Hypothalamus (tissue), 51 donors: ENCODE measurements around the gene LIN54.
"Not testable (repeated sequence)": the region's sequence is repeated elsewhere in the genome, so short reads cannot be mapped to it uniquely, and the experiment has no call there.

ENCODE experiments used
- DNase-seq, 51 donors: peaks; one replicate each; lab custom pipeline; 2025; lab: John Stamatoyannopoulos, UW

The LIN54 gene

DNA sequence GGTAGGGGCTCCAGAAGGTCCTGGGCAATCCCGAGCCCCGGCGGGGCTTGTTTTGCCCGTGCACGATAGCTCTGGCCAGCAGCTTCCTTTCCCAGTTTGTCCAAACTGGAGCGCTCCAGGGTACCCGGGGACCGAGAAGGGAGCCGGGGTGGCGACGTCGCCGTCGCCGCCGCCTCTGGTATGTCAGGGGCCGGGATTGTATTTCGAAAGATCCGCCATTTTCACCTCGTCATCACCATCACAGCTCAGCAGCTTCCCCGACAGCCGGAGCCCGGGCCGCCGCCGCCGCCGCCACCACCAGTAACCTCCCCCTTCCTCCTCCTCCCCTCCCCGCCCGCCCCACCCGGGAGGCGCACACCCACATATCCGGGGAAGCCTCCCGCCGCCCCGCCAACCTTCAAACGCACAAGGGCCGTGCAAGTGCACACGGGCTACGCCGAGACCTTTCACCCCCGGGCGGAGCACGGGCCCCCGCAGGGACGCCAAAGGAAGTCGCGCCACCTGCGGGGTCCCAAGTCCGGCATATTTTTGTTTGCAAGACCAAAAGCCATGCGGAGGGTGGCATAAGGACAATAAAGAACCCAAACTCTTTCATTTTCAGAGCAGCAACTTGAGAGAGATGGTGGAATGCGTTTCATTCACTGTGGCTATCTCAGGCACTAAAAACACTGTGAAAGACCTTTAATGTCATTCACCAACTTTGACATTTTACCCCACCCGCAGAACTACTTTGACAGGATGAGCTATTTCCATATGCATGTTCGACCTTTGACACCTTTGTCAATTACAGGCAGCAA is at the start of gene LIN54:
Gene LIN54, minus strand, starts transcription at position 302 of the 797 bp plus-strand sequence. CDS start 25,979 bp downstream, outside the sequence.
- DNase-seq: peak; percentile 8 to 84 (median 56)

DNA sequence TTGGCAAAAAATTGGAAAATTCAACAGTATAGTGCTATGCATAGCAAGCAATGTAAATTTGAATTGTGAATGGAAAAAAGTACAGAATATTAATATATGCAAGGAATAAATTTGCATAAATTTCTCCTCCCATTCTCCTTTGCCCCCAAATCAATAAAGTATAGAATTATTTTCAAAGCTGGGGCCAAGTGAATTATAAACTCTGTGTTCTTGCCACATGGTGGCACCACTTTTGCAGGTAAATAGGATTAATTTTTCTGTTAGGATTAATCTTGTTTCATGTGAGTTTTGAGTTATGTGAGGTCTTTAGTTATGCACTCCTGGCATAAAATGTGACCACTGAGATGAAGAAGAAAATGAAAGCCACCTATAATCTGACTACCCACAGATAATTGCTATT is 44.3 kb upstream of the LIN54 start:
- DNase-seq: no peak

DNA sequence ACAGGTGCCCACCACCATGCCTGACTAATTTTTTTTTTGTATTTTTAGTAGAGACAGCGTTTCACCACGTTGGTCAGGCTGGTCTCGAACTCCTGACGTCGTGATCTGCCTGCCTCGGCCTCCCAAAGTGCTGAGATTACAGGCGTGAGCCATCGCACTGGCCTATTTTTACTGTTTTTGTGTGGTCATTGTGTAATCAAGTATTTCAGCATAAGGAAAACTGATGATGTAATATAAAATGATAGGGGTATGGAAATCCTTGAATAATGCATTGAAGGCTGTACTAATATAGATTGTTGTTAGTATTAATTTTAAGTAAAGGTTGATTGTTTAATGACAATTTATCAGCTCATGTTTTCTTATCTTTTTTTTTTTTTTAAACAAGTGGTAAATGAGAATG is 38.2 kb upstream of the LIN54 start:
- DNase-seq: not testable (repeated sequence)

DNA sequence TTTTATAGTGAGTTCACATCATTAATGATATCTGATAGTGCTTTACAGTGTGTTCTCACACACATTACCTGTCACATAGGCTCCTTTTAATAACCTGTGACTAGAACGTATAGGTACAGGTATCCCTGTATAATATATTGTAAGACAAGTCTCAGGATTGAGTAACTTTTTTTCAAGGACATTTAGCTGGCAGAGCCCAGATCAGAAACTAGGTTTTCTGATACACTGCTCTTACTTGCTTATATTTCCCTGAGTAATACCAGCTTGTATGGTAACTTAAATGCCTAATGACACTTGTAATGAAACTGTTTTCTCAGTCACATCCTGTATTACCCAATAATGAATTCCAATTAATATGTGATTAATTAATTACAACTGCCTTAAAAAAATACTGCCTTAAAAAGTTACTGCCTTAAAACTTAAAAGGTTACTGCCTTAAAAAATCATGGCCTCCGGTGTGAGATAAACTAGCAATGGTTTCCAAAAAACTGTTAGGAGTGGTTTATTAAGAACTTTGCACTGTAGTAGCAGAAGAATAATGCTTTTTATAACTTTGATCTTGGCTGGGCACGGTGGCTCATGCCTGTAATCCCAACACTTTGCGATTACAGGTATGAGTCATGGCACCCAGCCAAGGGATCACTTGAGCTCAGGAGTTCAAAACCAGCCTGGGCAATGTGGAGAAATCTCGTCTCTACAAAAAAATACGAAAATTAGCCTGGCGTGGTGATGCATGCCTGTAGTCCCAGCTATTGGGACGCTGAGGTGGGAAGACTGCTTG is 36.3 kb upstream of the LIN54 start:
- DNase-seq: no peak

DNA sequence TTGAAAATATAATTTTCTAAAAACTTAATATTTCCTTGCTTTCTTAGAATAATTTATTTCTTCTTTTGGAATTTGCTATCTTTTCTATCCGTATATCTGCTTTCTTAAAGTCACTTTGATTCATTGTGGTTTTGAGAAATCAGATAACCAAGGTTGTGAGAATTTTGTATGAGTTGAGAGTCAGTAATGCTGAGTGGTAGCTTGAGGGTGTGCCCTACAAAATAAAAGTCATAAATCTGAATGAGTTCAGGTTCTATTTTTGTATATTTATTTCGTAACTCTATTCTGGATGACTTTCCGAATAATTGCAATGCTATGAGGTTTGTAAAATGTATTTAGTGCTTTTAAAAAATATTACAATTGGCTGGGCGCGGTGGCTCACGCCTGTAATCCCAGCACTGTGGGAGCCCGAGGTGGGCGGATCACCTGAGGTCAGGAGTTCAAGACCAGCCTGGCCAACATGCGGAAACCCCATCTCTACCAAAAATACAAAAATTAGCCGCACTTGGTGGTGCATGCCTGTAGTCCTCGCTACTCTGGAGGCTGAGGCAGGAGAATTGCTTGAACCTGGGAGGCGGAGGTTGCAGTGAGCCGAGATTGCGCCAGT is 33.3 kb upstream of the LIN54 start:
- no peak for DNase-seq

DNA sequence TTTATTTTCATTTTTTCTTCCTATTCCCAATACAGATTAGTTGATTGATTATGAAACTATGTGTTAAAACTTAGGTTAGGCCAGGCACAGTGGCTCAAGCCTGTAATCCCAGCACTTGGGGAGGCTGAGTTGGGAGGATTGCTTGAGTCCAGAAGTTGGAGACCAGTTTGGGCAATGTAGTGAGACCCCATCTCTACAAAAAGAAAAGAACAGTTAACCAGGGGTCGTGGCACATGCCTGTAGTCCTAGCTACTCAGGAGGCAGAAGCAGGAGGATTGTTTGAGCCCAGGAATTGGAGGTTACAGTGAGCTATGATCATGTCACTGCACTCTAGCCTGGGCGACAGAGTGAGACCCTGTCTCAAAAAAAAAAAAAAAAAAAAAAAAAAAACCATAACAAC is 32.5 kb upstream of the LIN54 start:
- not testable (repeated sequence) for DNase-seq

DNA sequence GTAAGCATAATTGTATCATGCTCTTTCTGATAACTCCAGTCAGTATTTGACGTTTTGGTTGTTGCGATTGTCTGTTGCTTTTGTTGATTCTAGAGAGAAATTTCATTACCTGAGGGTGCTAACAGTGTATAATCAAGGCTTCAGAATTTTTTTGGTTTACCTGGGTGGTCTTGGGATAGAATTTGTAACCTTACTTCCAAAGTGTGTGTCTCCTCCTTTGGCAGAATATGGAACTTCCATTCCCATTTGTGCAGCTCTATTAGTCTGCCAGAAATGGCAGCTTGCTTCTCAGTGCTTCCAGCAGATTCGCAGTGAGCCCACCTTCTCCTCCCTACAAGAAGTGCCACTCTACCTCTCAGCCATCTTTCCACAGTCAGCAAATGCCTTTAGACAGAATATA is 29.6 kb upstream of the LIN54 start:
- no peak for DNase-seq

DNA sequence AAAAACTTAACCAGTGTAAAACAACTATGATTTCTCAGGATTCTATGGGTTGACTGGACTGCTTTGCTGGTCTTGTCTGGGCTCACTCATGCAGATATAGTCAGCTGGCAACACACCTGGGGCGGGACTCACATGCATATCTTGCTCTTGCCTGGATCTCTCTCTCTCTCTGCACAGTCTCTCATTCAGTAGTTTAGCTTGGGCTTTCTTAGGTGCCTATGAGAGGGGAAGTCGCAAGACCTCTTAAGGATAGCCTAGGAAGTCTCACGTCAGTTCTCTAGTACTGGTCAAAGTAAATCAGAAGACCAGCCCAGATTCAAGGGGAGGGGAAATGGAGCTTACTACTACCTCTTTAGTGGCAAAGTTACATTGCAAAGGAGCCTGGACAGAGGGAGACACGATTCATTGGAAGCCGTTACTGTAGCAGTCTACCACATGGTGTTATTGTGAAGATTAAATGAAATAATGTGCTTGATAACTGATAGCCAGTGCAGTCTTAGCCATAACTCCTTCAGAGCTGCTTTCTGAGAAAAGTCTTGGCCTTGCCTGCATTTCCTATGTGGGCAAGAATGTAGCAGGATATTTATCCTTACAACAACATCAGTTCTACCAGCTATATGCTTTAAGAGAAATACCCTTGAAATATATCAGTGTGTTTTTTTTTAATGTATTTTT is 26.5 kb upstream of the LIN54 start:
- no peak for DNase-seq

DNA sequence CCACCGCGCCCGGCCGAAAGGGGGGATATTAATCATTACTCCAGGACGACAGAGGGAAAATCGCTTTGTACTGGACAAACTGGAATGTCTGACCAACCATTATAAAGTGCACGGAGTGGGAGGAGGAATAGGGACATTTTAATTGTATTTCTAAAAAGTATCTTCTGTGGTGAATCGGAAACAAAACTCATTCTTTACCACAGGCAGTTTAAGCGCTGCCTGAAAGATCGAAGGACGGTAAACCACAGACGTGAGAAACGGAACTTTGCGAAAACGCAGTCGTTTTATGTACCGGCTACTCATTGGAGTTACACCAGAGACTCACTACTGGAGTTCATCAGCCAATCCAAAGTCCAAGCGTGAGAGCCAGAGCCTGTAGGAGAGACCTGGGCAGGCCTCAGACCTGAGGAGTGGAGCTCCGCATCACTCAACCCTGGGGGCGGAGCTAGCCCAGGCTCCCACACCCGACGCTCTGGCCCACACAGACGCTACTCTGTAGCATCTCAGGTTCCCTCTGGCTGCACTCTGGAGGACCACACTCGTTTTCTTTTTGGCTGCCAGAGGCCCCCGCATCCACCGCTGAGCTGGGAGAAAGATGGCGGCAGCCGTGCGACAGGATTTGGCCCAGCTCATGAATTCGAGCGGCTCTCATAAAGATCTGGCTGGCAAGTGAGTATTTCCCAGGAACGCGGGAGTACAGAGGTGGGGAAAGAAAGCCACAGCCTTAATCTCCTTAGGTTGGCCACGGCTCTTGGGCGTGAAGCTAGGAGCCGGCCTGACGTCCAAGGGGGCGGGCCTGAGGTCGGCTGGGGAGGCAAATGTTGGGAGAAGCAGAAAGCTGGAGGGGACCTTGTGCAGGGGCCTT is 24.2 kb upstream of the LIN54 start, which contains the start of gene COPS4:
Gene COPS4, plus strand, starts transcription at position 554 of the 865 bp plus-strand sequence. Its CDS starts 42 bp downstream, at position 596.
- DNase-seq: peak; percentile 40 to 99 (median 95)

DNA sequence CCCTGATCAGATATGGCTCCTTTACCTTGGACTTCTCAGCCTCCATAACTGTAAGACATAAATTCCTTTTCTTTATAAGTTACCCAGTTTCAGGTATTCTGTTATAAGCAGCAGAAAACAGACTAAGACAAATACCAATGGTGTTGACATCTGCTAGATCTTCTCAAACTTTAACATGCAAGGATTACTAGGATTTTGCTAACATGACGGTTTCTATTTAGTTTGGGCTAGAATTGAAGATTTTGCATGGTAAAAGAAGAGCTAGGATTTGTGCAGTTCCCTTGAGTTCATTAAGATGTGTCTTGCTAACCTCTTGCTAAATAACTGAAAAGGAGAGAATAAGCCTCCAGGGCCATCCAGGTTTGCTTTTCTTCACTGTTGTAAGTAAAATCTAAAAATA is 19.1 kb upstream of the LIN54 start:
- DNase-seq: no peak

DNA sequence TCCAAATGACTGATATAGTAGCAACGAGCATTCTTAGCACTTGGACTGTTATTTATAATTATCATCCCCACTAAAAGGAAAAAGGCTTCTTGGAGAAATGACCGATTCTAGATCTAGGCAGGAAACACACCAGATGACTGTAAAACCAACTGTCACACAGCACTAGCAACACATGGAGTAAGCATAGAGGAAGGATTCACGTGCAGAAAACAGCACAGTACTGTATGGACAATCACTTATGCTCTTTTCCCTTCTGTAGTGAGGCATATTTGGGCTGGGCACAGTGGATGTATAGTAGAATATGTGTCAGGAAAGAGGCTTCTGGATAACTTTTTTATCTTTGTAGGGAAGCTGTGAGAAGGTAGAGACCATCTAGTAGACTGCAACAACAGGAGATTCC is 18.4 kb upstream of the LIN54 start:
- DNase-seq: no peak

DNA sequence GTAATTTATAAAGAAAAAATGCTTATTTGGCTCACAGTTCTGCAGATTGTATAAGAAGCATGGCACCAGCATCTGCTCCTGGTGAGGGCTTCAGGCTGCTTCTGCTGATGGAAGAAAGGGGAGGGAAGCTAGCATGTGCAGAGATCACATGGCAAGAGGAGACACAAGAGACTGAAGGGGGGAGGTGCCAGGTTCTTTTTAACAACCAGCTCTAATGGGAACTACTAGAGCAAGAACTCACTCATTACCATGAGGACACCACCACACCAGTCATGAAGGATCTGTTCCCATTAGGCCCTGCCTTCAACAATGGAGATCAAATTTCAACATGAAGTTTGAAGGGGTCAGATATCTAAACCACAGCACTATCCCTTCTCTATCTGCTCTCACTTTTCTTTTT is 14.9 kb upstream of the LIN54 start:
- no peak for DNase-seq

DNA sequence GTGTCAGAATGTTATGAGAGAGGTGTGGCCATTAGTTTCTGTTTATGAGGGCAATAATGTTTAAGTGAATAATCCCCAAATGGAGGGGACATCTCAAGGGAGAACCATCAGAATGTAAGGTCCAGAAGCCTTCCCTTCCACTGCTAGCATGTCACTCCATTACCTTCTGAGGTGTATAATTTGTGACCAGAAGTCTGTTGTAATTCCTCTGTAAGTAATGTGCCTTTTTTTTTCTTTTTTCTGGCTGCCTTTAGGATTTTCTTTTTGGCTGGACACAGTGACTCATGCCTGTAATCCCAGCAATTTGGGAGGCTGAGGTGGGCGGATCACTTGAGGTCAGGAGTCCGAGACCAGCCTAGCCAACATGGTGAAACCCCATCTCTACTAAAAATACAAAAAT is 13.6 kb upstream of the LIN54 start:
- no peak for DNase-seq

DNA sequence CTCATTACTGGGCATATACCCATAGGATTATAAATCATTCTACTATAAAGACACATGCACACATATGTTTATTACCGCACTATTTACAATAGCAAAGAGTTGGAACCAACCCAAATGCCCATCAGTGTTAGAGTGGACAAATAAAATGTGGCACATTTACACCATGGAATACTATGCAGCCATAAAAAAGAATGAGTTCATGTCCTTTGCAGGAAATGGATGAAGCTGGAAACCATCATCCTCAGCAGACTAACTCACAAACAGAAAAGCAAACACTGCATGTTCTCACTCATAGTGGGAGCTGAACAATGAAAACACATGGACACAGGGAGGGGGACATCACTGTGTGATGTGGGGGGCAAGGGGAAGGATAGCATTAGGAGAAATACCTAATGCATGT is 13.0 kb upstream of the LIN54 start:
- DNase-seq: not testable (repeated sequence)

DNA sequence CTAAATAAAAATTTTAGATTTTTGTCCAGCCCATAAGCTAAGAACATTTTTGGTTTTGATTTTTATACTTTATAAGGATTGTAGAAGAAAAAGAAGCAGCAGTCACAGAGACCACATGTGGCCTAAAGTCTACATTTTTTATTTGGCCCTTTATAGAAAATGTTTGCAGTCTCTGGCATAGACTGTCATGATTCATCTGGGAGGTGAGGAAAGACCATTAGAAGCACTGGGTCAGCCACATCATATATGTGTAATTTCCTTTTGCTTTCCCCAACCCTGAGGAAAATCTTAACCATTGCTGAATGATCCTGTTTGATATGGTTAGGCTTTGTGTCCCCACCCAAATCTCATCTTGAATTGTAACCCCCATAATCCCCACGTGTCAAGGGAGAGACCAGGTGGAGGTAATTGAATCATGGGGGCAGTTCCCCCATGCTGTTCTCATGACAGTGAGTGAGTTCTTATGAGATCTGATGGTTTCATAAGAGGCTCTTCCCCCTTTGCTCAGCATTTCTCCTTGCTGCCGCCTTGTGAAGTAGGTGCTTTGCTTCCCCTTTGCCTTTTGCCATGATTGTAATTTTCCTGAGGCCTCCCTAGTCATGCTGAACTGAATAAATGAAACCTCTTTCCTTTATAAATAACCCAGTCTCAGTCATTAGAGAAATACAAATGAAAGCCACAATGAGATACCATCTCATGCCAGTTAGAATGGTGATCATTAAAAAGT is 12.3 kb upstream of the LIN54 start:
- no peak for DNase-seq

DNA sequence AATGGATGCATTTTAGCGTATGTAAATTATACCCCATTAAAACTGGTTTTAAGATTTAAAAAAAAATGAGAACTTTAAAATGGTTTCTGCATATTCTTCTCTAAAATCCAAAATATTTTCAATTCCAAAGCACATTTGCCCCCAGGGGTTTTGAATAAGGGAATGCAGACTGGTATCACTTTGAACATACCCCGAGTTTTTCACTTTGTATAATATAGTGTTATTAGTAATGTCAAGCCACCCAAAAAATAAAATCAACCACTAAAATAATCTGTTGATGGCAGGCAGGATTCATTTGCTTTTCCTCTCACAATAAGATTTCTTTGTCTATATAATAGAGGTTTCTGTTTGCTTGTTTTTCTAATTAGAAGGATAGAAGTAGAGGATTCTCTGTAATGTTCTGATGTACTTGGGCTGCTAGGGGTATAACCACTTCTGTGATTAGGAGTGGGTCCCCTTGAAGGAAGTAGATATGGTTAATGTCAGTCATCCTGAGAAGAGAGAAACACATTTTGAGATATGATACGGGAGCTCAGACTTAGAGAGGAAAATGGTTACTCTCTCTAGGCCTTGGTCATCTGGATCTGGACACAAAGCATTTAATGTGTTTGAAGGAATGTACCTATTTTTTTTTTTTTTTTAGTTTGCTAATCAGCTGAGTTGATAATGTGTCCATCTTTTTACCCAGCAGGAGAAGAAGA is 9.3 kb upstream of the LIN54 start:
- DNase-seq: no peak

DNA sequence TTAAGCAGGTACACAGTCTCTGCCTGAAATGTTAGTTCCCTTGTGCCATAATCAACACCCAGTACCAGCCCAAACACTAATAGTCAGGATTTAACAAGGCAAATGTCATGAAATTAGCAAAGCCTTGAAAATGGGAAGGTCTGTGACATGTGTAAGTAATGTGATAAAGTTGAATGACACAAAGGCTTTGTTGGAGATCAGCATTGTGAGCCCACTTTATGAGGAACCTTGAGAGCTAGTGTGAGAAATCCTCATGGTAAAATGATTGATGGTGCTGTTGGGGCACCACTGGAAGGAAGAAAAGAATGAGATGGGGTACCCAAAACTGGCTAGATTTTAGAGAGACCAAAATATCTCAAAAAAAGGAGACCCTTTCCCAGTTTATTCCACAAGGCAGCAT is 3.3 kb upstream of the LIN54 start:
- DNase-seq: peak in 1 of 51 donors; percentile 53

DNA sequence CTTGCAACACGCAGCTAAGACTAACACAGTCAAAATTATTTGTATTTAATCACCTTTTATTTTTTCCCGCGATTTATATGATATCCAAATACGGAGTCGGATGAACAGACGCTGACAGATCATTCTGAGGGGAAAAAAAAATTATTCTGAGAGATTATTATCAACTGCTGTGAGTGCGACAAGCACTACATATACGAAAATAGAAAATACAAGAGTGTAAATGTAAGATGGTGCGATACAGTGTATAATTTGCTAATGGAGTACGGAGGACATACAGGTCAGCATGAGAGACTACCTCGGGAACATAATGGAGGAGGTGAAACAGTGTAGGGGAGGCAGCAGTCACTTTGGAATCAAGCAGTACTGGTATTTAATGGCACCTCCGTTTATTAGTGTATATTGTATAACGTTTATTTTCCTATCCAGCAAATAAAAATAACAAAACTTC is 2.8 kb upstream of the LIN54 start:
- peak in 1 of 51 donors; percentile 56 for DNase-seq
